SHP77 (cell line): ENCODE measurements around the gene GATAD1.
"Not testable (repeated sequence)": the region's sequence is repeated elsewhere in the genome, so short reads cannot be mapped to it uniquely, and the experiment has no call there.

Experiments used
- DNase-seq, 2 experiments: peaks; one replicate each; lab custom pipeline; 2025; lab: John Stamatoyannopoulos, UW

The GATAD1 gene

GRCh38 chr7:92436612-92437445 lies 10.5 kb upstream of the GATAD1 start:
- no peak for DNase-seq

- no peak for DNase-seq
Measured at GRCh38 chr7:92437956-92438491, 9.3 kb upstream of the GATAD1 start.

GRCh38 chr7:92442720-92443119 lies 4.6 kb upstream of the GATAD1 start:
- DNase-seq = not testable (repeated sequence)

GRCh38 chr7:92446869-92447344 lies 375 bp upstream of the GATAD1 start:
- DNase-seq = no peak

GRCh38 chr7:92448205-92448747 lies 994 bp downstream of the GATAD1 start:
- peak in 1 of 2 experiments; percentile 59 for DNase-seq

GRCh38 chr7:92451645-92452044 lies 4.4 kb downstream of the GATAD1 start:
- DNase-seq = no peak

GRCh38 chr7:92456236-92456635 lies 9.0 kb downstream of the GATAD1 start:
- no peak for DNase-seq

- no peak for DNase-seq
Measured at GRCh38 chr7:92460109-92460508, 12.8 kb downstream of the GATAD1 start.

- no peak for DNase-seq
Measured at GRCh38 chr7:92460510-92460909, 13.2 kb downstream of the GATAD1 start.

- DNase-seq = peak; percentile 53 to 68
Measured at GRCh38 chr7:92461027-92462003, 14.0 kb downstream of the GATAD1 start.

- no peak for DNase-seq
Measured at GRCh38 chr7:92462560-92462959, 15.3 kb downstream of the GATAD1 start.

GRCh38 chr7:92464515-92464914 lies 17.2 kb downstream of the GATAD1 start:
- DNase-seq = no peak

GRCh38 chr7:92466682-92467081 lies 19.4 kb downstream of the GATAD1 start:
- DNase-seq = no peak

- not testable (repeated sequence) for DNase-seq
Measured at GRCh38 chr7:92468589-92468988, 21.3 kb downstream of the GATAD1 start.

GRCh38 chr7:92473989-92474388 lies 26.7 kb downstream of the GATAD1 start:
- not testable (repeated sequence) for DNase-seq

- DNase-seq = not testable (repeated sequence)
Measured at GRCh38 chr7:92475261-92475770, 28.0 kb downstream of the GATAD1 start.

GRCh38 chr7:92475851-92476590 lies 28.7 kb downstream of the GATAD1 start:
- DNase-seq = not testable (repeated sequence)

GRCh38 chr7:92477681-92478080 lies 30.4 kb downstream of the GATAD1 start, which contains the start of gene ERVW-1:
Gene ERVW-1, minus strand, starts transcription at chr7:92477946. Its CDS starts 7,565 bp downstream, at chr7:92470381.
- not testable (repeated sequence) for DNase-seq

- DNase-seq = no peak
Measured at GRCh38 chr7:92478095-92478494, 30.8 kb downstream of the GATAD1 start.

- no peak for DNase-seq
Measured at GRCh38 chr7:92478711-92479110, 31.4 kb downstream of the GATAD1 start.

GRCh38 chr7:92479146-92479545 lies 31.9 kb downstream of the GATAD1 start:
- DNase-seq = not testable (repeated sequence)
